DOHH2 (cell line): ENCODE data around the gene B3GNT2.

Experiments used
- H3F3A ChIP-seq: fragments of 200-600 bp; sonication (generic), shearing (Covaris generic); 2 replicates; pipeline ENCODE4 v1.6.0; 2016; ENCODE audit warnings: antibody characterized with exemption, mild to moderate bottlenecking; ENCODE audit not compliant: control insufficient read depth, insufficient read depth
- H3K27ac ChIP-seq: fragments of 200-600 bp; sonication (generic); 2 replicates; pipeline ENCODE4 v1.5.1; 2014; ENCODE audit warnings: low read depth, mild to moderate bottlenecking, low read length, moderate library complexity
- H3K27me3 ChIP-seq: fragments of 200-600 bp; sonication (generic); 2 replicates; pipeline ENCODE4 v1.6.1; 2014; ENCODE audit warnings: mild to moderate bottlenecking, low read length, mixed read lengths; ENCODE audit not compliant: control insufficient read depth
- H3K36me3 ChIP-seq: fragments of 200-600 bp; sonication (generic); 2 replicates; pipeline ENCODE4 v1.6.1; 2014; ENCODE audit warnings: mild to moderate bottlenecking, low read length, moderate library complexity, mixed read lengths; ENCODE audit not compliant: control insufficient read depth
- H3K4me1 ChIP-seq: fragments of 200-600 bp; sonication (generic); 2 replicates; pipeline ENCODE4 v1.6.1; 2014; ENCODE audit warnings: mild to moderate bottlenecking, low read length, mixed read lengths; ENCODE audit not compliant: control insufficient read depth
- H3K4me2 ChIP-seq: fragments of 200-600 bp; sonication (generic); 2 replicates; pipeline ENCODE4 v1.6.0; 2014; ENCODE audit warnings: mild to moderate bottlenecking, low read length, moderate library complexity
- H3K4me3 ChIP-seq: fragments of 200-600 bp; sonication (generic); 2 replicates; pipeline ENCODE4 v1.5.1; 2014; ENCODE audit warnings: mild to moderate bottlenecking, low read length, mixed read lengths
- H3K79me2 ChIP-seq: fragments of 200-600 bp; sonication (generic); 2 replicates; pipeline ENCODE4 v1.6.1; 2014; ENCODE audit warnings: mild to moderate bottlenecking, low read length, mixed read lengths; ENCODE audit not compliant: control insufficient read depth
- H3K9me2 ChIP-seq: fragments of 200-600 bp; sonication (generic); replicated peaks from 2 replicates; pipeline ENCODE4 v1.6.1; 2014; ENCODE audit warnings: mild to moderate bottlenecking, low read length, mixed read lengths; ENCODE audit not compliant: control insufficient read depth
- H3K9me3 ChIP-seq: fragments of 200-600 bp; sonication (generic); 2 replicates; pipeline ENCODE4 v1.6.1; 2014; ENCODE audit warnings: antibody characterized with exemption, low read length, mixed read lengths; ENCODE audit not compliant: control insufficient read depth, insufficient read depth
- H4K20me1 ChIP-seq: fragments of 200-600 bp; sonication (generic); 2 replicates; pipeline ENCODE4 v1.6.0; 2014; ENCODE audit warnings: low read depth, mild to moderate bottlenecking, antibody characterized with exemption, low read length, moderate library complexity; ENCODE audit not compliant: control insufficient read depth, insufficient read depth
- CTCF ChIP-seq: fragments of 200-600 bp; sonication (generic); IDR thresholded peaks from one replicate; pipeline ENCODE4 v1.5.1; 2014; ENCODE audit warnings: antibody characterized with exemption, mild to moderate bottlenecking, low read depth, low read length; ENCODE audit not compliant: poor library complexity, severe bottlenecking
- EZH2phosphoT487 ChIP-seq: fragments of 200-600 bp; sonication (generic); IDR thresholded peaks from 2 replicates; pipeline ENCODE4 v1.6.1; 2017; ENCODE audit warnings: borderline replicate concordance, mild to moderate bottlenecking, antibody characterized with exemption, low read length, moderate library complexity, mixed read lengths

The B3GNT2 gene

GRCh38 chr2:62207491-62207890 lies 11.6 kb downstream of the B3GNT2 start:
- Histone ChIP-seq H3K27ac (no peak overlapping the region), H3K4me2 (no peak overlapping the region), H3K9me2 (no peaks in the 10 kb centered on the region), H4K20me1 (peaks cover 21% of the 10 kb centered on the region), H3K4me1 (no peaks in the 10 kb centered on the region), H3K36me3 (peaks cover 7% of the 10 kb centered on the region; the same call in 1 of the 2 replicates), H3K4me3 (no peak overlapping the region), H3K9me3 (no peaks in the 10 kb centered on the region; the same call in 1 of the 2 replicates), H3K79me2 (peaks cover 100% of the 10 kb centered on the region), H3K27me3 (no peaks in the 10 kb centered on the region), H3F3A (no peaks in the 10 kb centered on the region)
- TF ChIP-seq CTCF (no peak), EZH2phosphoT487 (no peak)

- TF ChIP-seq CTCF, result no peak
- TF ChIP-seq EZH2phosphoT487, result no peak
- no peak overlapping the region for H3K27ac ChIP-seq
- H3K4me3 ChIP-seq, result no peak overlapping the region
- no peak overlapping the region for H3K4me2 ChIP-seq
- H3K9me2 ChIP-seq, result no peaks in the 10 kb centered on the region
- H3F3A ChIP-seq, result no peaks in the 10 kb centered on the region
- peaks cover 100% of the 10 kb centered on the region for H3K79me2 ChIP-seq
- peaks cover 18% of the 10 kb centered on the region for H4K20me1 ChIP-seq
- H3K4me1 ChIP-seq, result no peaks in the 10 kb centered on the region
- peaks cover 7% of the 10 kb centered on the region; the same call in 1 of the 2 replicates for H3K36me3 ChIP-seq
- no peaks in the 10 kb centered on the region; the same call in 1 of the 2 replicates for H3K9me3 ChIP-seq
- H3K27me3 ChIP-seq, result no peaks in the 10 kb centered on the region
Observed at GRCh38 chr2:62208074-62208757, 12.3 kb downstream of the B3GNT2 start.

- H3K9me3 ChIP-seq, result no peaks in the 10 kb centered on the region; the same call in 1 of the 2 replicates
- peaks cover 12% of the 10 kb centered on the region for H4K20me1 ChIP-seq
- H3K4me1 ChIP-seq, result no peaks in the 10 kb centered on the region
- no peaks in the 10 kb centered on the region for H3F3A ChIP-seq
- no peak overlapping the region for H3K4me2 ChIP-seq
- no peaks in the 10 kb centered on the region for H3K27me3 ChIP-seq
- H3K36me3 ChIP-seq, result peaks cover 8% of the 10 kb centered on the region; the same call in 1 of the 2 replicates
- no peak for TF ChIP-seq CTCF
- H3K9me2 ChIP-seq, result no peaks in the 10 kb centered on the region
- H3K27ac ChIP-seq, result no peak overlapping the region
- H3K79me2 ChIP-seq, result peaks cover 100% of the 10 kb centered on the region
- no peak overlapping the region for H3K4me3 ChIP-seq
Observed at GRCh38 chr2:62208758-62209114, 12.8 kb downstream of the B3GNT2 start.
